ENCODE results near the gene OPRM1.

- TF ChIP-seq, protein P1, sequence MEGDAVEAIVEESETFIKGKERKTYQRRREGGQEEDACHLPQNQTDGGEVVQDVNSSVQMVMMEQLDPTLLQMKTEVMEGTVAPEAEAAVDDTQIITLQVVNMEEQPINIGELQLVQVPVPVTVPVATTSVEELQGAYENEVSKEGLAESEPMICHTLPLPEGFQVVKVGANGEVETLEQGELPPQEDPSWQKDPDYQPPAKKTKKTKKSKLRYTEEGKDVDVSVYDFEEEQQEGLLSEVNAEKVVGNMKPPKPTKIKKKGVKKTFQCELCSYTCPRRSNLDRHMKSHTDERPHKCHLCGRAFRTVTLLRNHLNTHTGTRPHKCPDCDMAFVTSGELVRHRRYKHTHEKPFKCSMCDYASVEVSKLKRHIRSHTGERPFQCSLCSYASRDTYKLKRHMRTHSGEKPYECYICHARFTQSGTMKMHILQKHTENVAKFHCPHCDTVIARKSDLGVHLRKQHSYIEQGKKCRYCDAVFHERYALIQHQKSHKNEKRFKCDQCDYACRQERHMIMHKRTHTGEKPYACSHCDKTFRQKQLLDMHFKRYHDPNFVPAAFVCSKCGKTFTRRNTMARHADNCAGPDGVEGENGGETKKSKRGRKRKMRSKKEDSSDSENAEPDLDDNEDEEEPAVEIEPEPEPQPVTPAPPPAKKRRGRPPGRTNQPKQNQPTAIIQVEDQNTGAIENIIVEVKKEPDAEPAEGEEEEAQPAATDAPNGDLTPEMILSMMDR (IDR thresholded peaks at IDR 0.05; ENCODE audit: borderline replicate concordance, extremely low read depth, low read length, poor library complexity, severe bottlenecking), result no peak
- no peak for TF ChIP-seq EZH2 (IDR thresholded peaks at IDR 0.05; ENCODE audit: borderline replicate concordance, low read depth, low read length, severe bottlenecking)
Measured at GRCh38 chr6:154247119-154247861, 208.2 kb downstream of the OPRM1 start.
